Vagina (tissue), 2 donors: Measurements from ENCODE around the gene NKAIN2. TPM values are rescaled to one million over a fixed set of nuclear protein-coding genes. Genes with fewer than 3 reads are reported as not detected.

ENCODE experiments used
- DNase-seq, 2 donors: peaks; one replicate each; pipeline ENCODE4 v3.0.0-alpha.2; 2017; ENCODE audit errors: extremely low spot score in 2 of 2
- H3K27ac ChIP-seq: fragments of 200-600 bp; sonication (generic); one replicate; pipeline ENCODE4 v1.5.1; 2019
- H3K27me3 ChIP-seq: fragments of 200-600 bp; sonication (generic); one replicate; pipeline ENCODE4 v1.5.1; 2019
- H3K36me3 ChIP-seq, 2 donors: fragments of 200-600 bp; sonication (generic); one replicate each; pipeline ENCODE4 v1.5.1; 2017 to 2019
- H3K4me1 ChIP-seq: fragments of 200-600 bp; sonication (generic); one replicate; pipeline ENCODE4 v1.5.1; 2019
- H3K4me3 ChIP-seq, 2 donors: fragments of 200-600 bp; sonication (generic); 1 replicate in 1 of 2; 2 replicates in 1 of 2; pipeline ENCODE4 v1.5.1; 2016 to 2019
- H3K9me3 ChIP-seq: fragments of 200-600 bp; sonication (generic); one replicate; pipeline ENCODE4 v1.5.1; 2019
- CTCF ChIP-seq, 3 experiments: fragments of 450-650 bp in 2 of 3; fragments of 200-600 bp in 1 of 3; sonication (generic) in 1 of 3; IDR thresholded peaks; one replicate each; pipeline ENCODE4 v1.5.1; 2017 to 2019; ENCODE audit warnings: antibody characterized with exemption in 3 of 3, mild to moderate bottlenecking in 2 of 3, moderate library complexity in 2 of 3
- POLR2A ChIP-seq, 2 donors: fragments of 450-650 bp; IDR thresholded peaks; one replicate each; pipeline ENCODE4 v1.6.1; 2017; ENCODE audit warnings: antibody characterized with exemption in 2 of 2, mild to moderate bottlenecking in 2 of 2, moderate library complexity in 2 of 2
- POLR2AphosphoS5 ChIP-seq, 2 donors: sonication (generic); formaldehyde crosslinking; IDR thresholded peaks; one replicate each; pipeline ENCODE4 v1.9.0; 2017; ENCODE audit warnings: antibody characterized with exemption in 2 of 2, mild to moderate bottlenecking in 2 of 2, low read depth in 1 of 2; ENCODE audit not compliant: insufficient read depth in 1 of 2
- intact Hi-C: fragments of 100-400 bp; cut with DNase I; formaldehyde crosslinking; loops from one replicate; pipeline ENCODE4 v1.15.1; 2023
- total RNA-seq: library from RNA; depleted of rRNA; stranded (reverse); fragments of >200 nt; gene quantifications from one replicate; pipeline ENCODE4 v1.2.3, GENCODE V29; 2016

Gene NKAIN2
- total RNA-seq, 1 donor from 2014 or later: not detected

DNA sequence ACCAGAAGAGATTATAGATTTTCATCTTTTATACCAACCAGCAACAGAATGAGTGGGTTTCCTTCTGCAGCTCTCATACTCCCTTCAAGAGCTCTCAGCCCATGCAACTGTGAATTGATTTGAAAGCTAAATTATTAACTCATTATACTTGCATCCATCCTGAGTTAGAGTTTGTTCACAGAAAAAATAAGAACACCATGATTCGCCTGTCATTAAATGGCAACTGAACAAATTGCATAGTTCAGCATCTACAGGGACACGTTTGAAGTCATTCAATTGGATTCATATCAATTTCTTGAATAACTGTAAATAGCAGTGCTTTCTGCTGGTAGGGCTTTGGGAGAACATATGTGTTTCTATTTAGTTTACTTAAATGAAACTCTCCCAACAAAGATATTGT, 65.7 kb downstream of the NKAIN2 start:
- intact Hi-C loops: no loop called here
- no peaks in the 10 kb centered on the region for H3K9me3 ChIP-seq
- H3K4me3 ChIP-seq: no peak overlapping the region
- TF ChIP-seq POLR2AphosphoS5 (IDR thresholded peaks at IDR 0.05; ENCODE audit: insufficient read depth in 1 of 2, low read depth in 1 of 2): no peak
- TF ChIP-seq POLR2A (IDR thresholded peaks at IDR 0.05): no peak
- TF ChIP-seq CTCF (IDR thresholded peaks at IDR 0.05): no peak
- no peaks in the 10 kb centered on the region for H3K4me1 ChIP-seq
- H3K27me3 ChIP-seq: no peaks in the 10 kb centered on the region
- no peak for DNase-seq
- H3K36me3 ChIP-seq: no peaks in the 10 kb centered on the region
- no peak overlapping the region for H3K27ac ChIP-seq

DNA sequence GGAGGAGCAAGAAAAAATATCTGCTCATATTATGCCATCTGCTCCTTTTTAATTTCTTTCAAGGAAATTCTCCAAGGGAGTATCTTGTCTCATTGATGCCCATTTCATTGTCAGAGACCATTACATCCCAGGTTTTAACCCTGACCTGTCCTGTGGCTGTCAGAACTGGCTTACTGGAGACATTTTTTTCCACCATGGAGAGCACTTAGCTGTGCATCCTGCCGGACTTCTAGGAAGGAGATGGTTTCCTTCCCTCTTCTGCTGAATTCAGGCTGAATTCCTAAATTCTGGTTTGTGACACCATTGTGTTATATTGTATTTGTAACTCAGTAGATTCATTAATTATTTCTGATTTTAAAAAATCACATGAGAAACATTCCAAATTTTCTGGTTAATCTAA, 70.3 kb downstream of the NKAIN2 start:
- H3K27me3 ChIP-seq: no peaks in the 10 kb centered on the region
- DNase-seq: no peak
- H3K4me3 ChIP-seq: no peak overlapping the region
- no peak for TF ChIP-seq CTCF (IDR thresholded peaks at IDR 0.05)
- no peak for TF ChIP-seq POLR2A (IDR thresholded peaks at IDR 0.05)
- no peak for TF ChIP-seq POLR2AphosphoS5 (IDR thresholded peaks at IDR 0.05; ENCODE audit: insufficient read depth in 1 of 2, low read depth in 1 of 2)
- H3K9me3 ChIP-seq: no peaks in the 10 kb centered on the region
- no peaks in the 10 kb centered on the region for H3K4me1 ChIP-seq
- intact Hi-C loops: no loop called here
- H3K27ac ChIP-seq: no peak overlapping the region
- H3K36me3 ChIP-seq: no peaks in the 10 kb centered on the region

- DNase-seq: no peak
- no peaks in the 10 kb centered on the region for H3K27me3 ChIP-seq
- no peaks in the 10 kb centered on the region for H3K9me3 ChIP-seq
- intact Hi-C loops: no loop called here
- H3K27ac ChIP-seq: no peak overlapping the region
- H3K36me3 ChIP-seq: no peaks in the 10 kb centered on the region
- H3K4me3 ChIP-seq: no peak overlapping the region
- TF ChIP-seq CTCF (IDR thresholded peaks at IDR 0.05): no peak
- no peaks in the 10 kb centered on the region for H3K4me1 ChIP-seq
These were observed 72.1 kb downstream of the NKAIN2 start for GRCh38 chr6:123875784-123876183.

- H3K27me3 ChIP-seq: no peaks in the 10 kb centered on the region
- H3K4me3 ChIP-seq: no peak overlapping the region
- H3K27ac ChIP-seq: no peak overlapping the region
- H3K36me3 ChIP-seq: no peaks in the 10 kb centered on the region
- no peaks in the 10 kb centered on the region for H3K9me3 ChIP-seq
- intact Hi-C loops: no loop called here
- TF ChIP-seq CTCF (IDR thresholded peaks at IDR 0.05) (no peak), POLR2AphosphoS5 (IDR thresholded peaks at IDR 0.05; ENCODE audit: insufficient read depth in 1 of 2, low read depth in 1 of 2) (no peak), POLR2A (IDR thresholded peaks at IDR 0.05) (no peak)
- no peaks in the 10 kb centered on the region for H3K4me1 ChIP-seq
- DNase-seq: no peak
These were observed 76.1 kb downstream of the NKAIN2 start for GRCh38 chr6:123879749-123880148.

DNA sequence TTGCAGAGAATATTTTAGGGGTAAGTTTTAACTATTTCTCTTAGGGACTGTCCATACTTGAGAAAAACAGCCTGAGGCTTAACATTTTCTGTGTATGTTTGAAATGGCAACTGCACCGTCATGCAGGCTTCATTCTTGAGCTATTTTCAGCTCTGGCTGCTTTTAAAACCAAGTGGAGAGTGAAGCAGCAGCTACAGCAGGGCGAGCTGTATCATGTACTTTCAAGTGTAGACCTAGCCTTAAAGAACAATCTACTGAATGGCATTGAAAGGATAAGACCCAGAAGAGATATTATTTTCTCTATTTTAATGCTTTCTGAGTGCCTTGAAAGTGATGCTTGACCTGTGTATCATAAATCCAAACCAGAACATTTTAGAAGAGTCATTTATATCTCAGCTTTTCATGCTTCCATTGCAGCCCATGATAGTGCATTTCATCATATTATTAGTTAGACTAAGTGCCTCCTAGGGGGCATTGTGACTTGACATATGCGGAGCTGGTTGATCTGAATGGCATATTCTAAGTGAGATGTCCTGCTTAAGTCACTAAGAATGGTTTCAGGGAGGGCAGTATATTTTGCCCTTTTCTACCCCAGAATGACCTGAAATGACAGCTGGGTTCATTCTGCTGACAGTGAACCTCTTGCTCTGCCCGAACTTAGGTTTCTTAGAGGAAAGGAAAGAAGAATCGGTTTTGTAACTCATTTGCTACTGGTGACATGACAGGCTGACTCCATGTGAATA, 85.3 kb downstream of the NKAIN2 start:
- Histone ChIP-seq H3K36me3 (no peaks in the 10 kb centered on the region), H3K27me3 (no peaks in the 10 kb centered on the region), H3K4me3 (no peak overlapping the region), H3K27ac (no peak overlapping the region), H3K9me3 (no peaks in the 10 kb centered on the region), H3K4me1 (no peaks in the 10 kb centered on the region)
- TF ChIP-seq POLR2A (IDR thresholded peaks at IDR 0.05): no peak
- no peak for TF ChIP-seq CTCF (IDR thresholded peaks at IDR 0.05)
- TF ChIP-seq POLR2AphosphoS5 (IDR thresholded peaks at IDR 0.05; ENCODE audit: insufficient read depth in 1 of 2, low read depth in 1 of 2): no peak
- intact Hi-C loops: no loop called here
- no peak for DNase-seq
